Activated naive CD8-positive, alpha-beta T cell treated with anti-CD3 and anti-CD28 coated beads, Interleukin-2, amount 10 ng/mL, durations not matched to agents 7 days and 5 days (primary cell): ENCODE data around the gene GAPVD1. TPM values are rescaled to one million over a fixed set of nuclear protein-coding genes. Genes with fewer than 3 reads are reported as not detected.
A peak's percentile ranks its signal among the peaks of the same experiment; 100 is the strongest.

Source experiments
- ATAC-seq: fragments of 150-1000 bp; cut with Tn5 transposase; one replicate; pipeline ENCODE4 v1.10.0; 2021; ENCODE audit warnings: low read depth, moderate library complexity
- POLR2A ChIA-PET: fragments of 350-600 bp; sonication (Branson Sonifier 250); formaldehyde crosslinking; loops from one replicate; lab custom pipeline; 2021; ENCODE audit warnings: antibody characterized with exemption; lab: Charles Lee
- DNase-seq: peaks from one replicate; pipeline ENCODE4 v3.0.0; 2021
- H3K27ac Mint-ChIP-seq: one replicate; pipeline ENCODE4 v1.8.0; 2022; ENCODE audit warnings: mild to moderate bottlenecking, mixed read lengths
- H3K27me3 Mint-ChIP-seq: one replicate; pipeline ENCODE4 v1.8.0; 2022; ENCODE audit warnings: mild to moderate bottlenecking, moderate library complexity, mixed read lengths
- H3K36me3 Mint-ChIP-seq: one replicate; pipeline ENCODE4 v1.8.0; 2021; ENCODE audit warnings: mild to moderate bottlenecking, mixed read lengths
- H3K4me1 Mint-ChIP-seq: one replicate; pipeline ENCODE4 v1.8.0; 2021; ENCODE audit warnings: mixed read lengths
- H3K4me3 Mint-ChIP-seq: one replicate; pipeline ENCODE4 v1.8.0; 2022; ENCODE audit warnings: mild to moderate bottlenecking, moderate library complexity, mixed read lengths
- H3K9me3 Mint-ChIP-seq: one replicate; pipeline ENCODE4 v1.8.0; 2021; ENCODE audit warnings: mixed read lengths
- total RNA-seq, 2 experiments: library from RNA; stranded (reverse); gene quantifications; one replicate each; pipeline ENCODE4 v1.2.3, GENCODE V29; 2021

Gene GAPVD1
- total RNA-seq, 2 experiments from 2014 or later: 57.8 to 58.7 TPM

DNA sequence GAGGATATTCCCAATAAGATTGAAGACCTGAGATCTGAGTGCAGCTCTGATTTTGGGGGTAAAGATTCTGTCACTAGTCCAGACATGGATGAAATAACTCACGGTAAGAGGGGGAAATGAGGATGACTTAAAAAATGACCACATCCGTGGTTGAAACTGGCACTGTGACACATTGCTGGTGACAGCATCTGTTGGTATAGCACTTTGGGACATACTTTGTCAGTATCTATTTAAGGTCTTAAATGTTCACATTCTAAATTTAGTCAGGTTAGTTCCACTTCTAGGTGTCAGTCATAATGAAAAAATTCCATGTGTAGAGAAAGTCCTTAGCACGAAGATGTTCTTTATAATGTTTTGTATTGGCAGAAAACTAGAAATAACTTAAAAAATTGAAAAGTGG, 70.9 kb downstream of the GAPVD1 start:
- Mint-ChIP-seq H3K4me3 (no peak overlapping the region), H3K36me3 (peaks cover 34% of the 10 kb centered on the region), H3K9me3 (no peaks in the 10 kb centered on the region), H3K27me3 (no peaks in the 10 kb centered on the region), H3K27ac (no peak overlapping the region), H3K4me1 (peaks cover 11% of the 10 kb centered on the region)
- POLR2A ChIA-PET: no interaction called here
- ATAC-seq (peak; percentile 68), DNase-seq (no peak)

DNA sequence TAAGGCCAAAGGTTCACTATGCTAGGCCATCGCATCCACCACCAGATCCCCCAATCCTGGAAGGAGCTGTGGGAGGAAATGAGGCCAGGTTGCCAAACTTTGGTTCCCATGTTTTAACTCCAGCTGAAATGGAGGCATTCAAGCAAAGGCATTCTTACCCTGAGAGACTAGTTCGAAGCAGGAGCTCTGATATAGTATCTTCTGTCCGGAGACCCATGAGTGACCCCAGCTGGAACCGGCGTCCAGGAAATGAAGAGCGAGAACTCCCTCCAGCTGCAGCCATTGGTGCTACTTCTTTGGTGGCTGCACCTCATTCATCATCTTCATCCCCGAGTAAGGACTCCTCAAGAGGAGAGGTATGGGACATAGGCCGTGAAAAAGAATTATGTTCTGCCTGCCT, 75.6 kb downstream of the GAPVD1 start:
- H3K4me1 Mint-ChIP-seq: peaks cover 11% of the 10 kb centered on the region
- POLR2A ChIA-PET: no interaction called here
- no peak overlapping the region for H3K27ac Mint-ChIP-seq
- H3K36me3 Mint-ChIP-seq: peaks cover 35% of the 10 kb centered on the region
- no peaks in the 10 kb centered on the region for H3K9me3 Mint-ChIP-seq
- H3K27me3 Mint-ChIP-seq: no peaks in the 10 kb centered on the region
- no peak overlapping the region for H3K4me3 Mint-ChIP-seq
- DNase-seq (no peak), ATAC-seq (no peak)

DNA sequence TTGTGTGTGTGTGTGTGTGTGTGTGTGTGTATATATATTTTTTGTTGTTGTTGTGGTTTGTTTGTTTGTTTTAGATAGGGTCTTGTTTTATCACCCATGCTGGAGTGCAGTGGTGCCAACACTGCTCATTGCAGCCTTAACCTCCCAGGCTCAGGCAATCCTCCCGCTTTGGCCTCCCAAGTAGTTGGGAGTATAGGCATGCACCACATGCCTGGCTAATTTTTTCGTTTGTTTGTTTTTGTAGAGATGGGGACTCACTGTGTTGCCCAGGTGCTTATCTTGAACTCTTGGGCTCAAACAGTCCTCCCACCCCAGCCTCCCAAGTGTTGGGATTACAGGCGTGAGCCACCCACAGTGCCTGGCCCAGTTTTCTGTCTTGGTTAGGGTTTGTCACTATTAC, 77.3 kb downstream of the GAPVD1 start:
- no peaks in the 10 kb centered on the region for H3K9me3 Mint-ChIP-seq
- ATAC-seq (no peak), DNase-seq (no peak)
- H3K27ac Mint-ChIP-seq: no peak overlapping the region
- H3K36me3 Mint-ChIP-seq: peaks cover 30% of the 10 kb centered on the region
- POLR2A ChIA-PET: no interaction called here
- H3K4me1 Mint-ChIP-seq: peaks cover 8% of the 10 kb centered on the region
- H3K4me3 Mint-ChIP-seq: no peak overlapping the region
- no peaks in the 10 kb centered on the region for H3K27me3 Mint-ChIP-seq

DNA sequence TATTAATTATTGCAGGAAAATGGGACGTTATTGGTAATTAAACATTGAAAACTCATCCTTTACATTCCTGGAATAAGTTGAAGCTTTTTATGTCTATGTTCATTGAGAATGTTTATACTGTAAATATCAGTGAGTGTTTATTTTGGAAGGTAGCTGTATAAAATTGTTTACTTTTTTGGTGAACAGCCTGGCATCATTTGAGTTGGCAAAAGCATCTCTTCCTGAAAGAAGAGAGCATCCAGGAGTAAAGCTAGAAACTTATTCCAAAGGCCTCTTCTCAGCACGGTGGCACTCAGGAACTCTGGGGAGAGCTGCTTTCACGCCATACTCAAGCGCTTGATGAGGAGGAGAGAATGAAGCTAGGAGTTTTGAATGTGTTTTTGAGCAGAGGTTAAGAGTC, 79.9 kb downstream of the GAPVD1 start:
- Mint-ChIP-seq H3K9me3 (no peaks in the 10 kb centered on the region), H3K27ac (no peak overlapping the region), H3K4me3 (no peak overlapping the region), H3K4me1 (peaks cover 8% of the 10 kb centered on the region), H3K36me3 (peaks cover 29% of the 10 kb centered on the region), H3K27me3 (no peaks in the 10 kb centered on the region)
- ATAC-seq (no peak), DNase-seq (no peak)
- POLR2A ChIA-PET: no interaction called here

DNA sequence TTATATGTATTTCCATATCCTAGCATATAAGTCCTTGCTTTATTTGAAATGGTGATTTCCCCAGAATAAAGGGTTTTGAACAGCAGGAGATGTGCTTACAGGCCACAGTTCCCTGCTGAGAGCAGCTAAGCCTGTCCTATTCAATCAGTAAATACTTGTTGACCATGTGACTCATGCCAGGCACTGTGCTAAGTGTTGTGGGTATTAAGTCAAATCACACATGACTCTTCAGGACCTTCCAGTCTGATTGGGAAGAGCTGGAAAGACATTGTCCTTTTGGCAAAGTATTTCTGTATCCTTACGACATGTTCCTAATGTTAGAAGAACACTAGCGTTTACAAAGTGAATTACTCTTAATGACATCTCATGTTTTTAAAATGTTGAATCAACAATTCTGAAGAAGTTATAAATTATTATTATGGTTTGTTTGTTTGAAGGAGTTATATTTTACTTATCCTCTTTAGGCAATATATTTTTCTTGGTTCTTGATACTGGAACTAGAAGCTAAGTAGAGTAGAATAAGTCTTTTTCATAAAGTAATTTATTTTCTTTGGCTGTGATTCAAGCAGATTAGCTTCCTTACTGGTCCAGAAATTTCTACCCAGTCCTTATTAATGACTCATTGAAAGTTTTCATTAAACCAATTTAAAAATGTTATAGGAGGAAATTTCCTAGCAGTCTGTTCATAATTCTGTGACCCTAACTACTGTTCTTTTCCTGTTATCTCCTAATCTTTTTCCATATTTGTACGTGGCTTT, 82.1 kb downstream of the GAPVD1 start:
- H3K27ac Mint-ChIP-seq: no peak overlapping the region
- POLR2A ChIA-PET: no interaction called here
- H3K36me3 Mint-ChIP-seq: peaks cover 33% of the 10 kb centered on the region

DNA sequence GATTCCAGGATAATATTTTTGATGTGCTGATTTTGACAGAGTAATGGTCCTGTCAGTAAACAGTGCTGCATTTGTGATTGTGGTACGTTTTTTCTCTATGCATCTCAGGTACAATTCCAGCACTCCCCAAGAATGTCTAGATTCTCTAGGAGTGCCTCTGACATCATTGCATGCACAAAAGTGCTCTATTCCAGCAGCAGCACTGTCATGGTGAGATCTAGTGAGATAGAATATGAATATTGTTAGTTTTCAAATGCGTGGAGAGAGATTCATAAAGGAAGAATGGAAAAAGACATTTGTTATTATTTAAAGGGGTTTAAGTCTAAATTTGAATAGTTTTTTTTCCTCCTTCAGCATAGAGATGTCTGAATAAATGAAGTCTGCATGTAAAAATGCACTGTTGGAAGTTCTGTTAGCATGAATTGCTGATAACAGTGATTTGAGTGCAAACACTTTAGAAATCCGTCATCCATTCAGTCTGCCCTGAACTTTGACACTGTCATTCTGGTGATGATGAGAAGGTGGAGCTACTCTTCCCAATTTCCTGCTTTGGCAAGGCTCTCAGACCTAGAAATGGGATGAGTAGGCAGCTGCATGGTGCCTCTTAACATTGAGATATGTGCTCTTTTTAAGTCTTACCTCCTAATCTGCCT, 84.6 kb downstream of the GAPVD1 start:
- ATAC-seq (no peak), DNase-seq (no peak)
- H3K4me3 Mint-ChIP-seq: no peak overlapping the region
- peaks cover 4% of the 10 kb centered on the region for H3K9me3 Mint-ChIP-seq
- peaks cover 48% of the 10 kb centered on the region for H3K36me3 Mint-ChIP-seq
- H3K4me1 Mint-ChIP-seq: peaks cover 6% of the 10 kb centered on the region
- no peaks in the 10 kb centered on the region for H3K27me3 Mint-ChIP-seq
- POLR2A ChIA-PET: no interaction called here
- H3K27ac Mint-ChIP-seq: no peak overlapping the region

More for the DNA sequence above, 82.1 kb downstream of the GAPVD1 start:
- DNase-seq (no peak), ATAC-seq (no peak)
- no peaks in the 10 kb centered on the region for H3K9me3 Mint-ChIP-seq
- H3K4me1 Mint-ChIP-seq: peaks cover 6% of the 10 kb centered on the region
- no peak overlapping the region for H3K4me3 Mint-ChIP-seq
- H3K27me3 Mint-ChIP-seq: no peaks in the 10 kb centered on the region

DNA sequence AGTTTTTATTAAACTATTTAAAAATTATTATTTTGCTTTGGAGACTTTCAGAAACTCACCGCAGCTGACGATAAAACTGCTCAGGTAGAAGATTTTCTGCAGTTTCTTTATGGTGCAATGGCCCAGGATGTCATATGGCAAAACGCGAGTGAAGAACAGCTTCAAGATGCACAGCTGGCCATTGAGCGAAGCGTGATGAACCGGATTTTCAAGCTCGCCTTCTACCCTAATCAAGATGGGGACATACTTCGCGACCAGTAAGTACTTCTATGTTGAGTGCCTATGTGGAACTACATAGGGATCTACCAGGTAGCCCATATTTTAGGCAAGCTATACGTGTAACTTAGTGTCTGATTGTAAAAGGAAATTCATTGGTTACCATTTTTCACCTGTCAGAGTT, 94.0 kb downstream of the GAPVD1 start:
- H3K4me1 Mint-ChIP-seq: no peaks in the 10 kb centered on the region
- H3K36me3 Mint-ChIP-seq: peaks cover 40% of the 10 kb centered on the region
- H3K27me3 Mint-ChIP-seq: no peaks in the 10 kb centered on the region
- no peak overlapping the region for H3K4me3 Mint-ChIP-seq
- no peak overlapping the region for H3K27ac Mint-ChIP-seq
- peaks cover 5% of the 10 kb centered on the region for H3K9me3 Mint-ChIP-seq
- POLR2A ChIA-PET: no interaction called here
- ATAC-seq (no peak), DNase-seq (no peak)

DNA sequence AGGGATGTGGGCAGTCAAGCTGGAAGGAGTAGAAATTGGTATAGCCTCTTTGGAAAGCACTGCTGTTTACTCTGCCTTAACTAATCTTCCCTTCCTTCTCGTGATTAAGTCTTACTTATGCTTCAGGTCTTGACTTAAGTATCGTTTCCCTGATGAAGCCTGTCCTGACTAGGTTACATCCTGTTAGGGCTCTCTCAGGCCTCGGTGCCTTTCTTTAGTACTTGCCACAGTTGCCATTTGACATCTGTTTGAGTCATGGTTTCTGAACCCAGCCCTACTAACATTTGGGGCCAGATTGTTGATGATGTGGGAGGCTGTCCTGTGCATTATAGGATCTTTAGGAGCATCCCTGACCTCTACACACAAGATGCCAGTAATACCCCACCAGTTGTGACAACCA, 94.4 kb downstream of the GAPVD1 start:
- no peak for ATAC-seq

GRCh38 chr9:125359011-125359410, 97.4 kb downstream of the GAPVD1 start:
- no peak for DNase-seq
- Mint-ChIP-seq H3K4me3 (no peak overlapping the region), H3K36me3 (peaks cover 25% of the 10 kb centered on the region), H3K4me1 (peaks cover 7% of the 10 kb centered on the region), H3K9me3 (no peaks in the 10 kb centered on the region), H3K27me3 (no peaks in the 10 kb centered on the region), H3K27ac (no peak overlapping the region)
- ATAC-seq: no peak
- POLR2A ChIA-PET: no interaction called here

More for the DNA sequence above, 94.4 kb downstream of the GAPVD1 start:
- DNase-seq: no peak
- POLR2A ChIA-PET: no interaction called here
- H3K4me3 Mint-ChIP-seq: no peak overlapping the region
- peaks cover 3% of the 10 kb centered on the region for H3K9me3 Mint-ChIP-seq
- H3K27ac Mint-ChIP-seq: no peak overlapping the region
- peaks cover 36% of the 10 kb centered on the region for H3K36me3 Mint-ChIP-seq
- H3K4me1 Mint-ChIP-seq: no peaks in the 10 kb centered on the region
- no peaks in the 10 kb centered on the region for H3K27me3 Mint-ChIP-seq

DNA sequence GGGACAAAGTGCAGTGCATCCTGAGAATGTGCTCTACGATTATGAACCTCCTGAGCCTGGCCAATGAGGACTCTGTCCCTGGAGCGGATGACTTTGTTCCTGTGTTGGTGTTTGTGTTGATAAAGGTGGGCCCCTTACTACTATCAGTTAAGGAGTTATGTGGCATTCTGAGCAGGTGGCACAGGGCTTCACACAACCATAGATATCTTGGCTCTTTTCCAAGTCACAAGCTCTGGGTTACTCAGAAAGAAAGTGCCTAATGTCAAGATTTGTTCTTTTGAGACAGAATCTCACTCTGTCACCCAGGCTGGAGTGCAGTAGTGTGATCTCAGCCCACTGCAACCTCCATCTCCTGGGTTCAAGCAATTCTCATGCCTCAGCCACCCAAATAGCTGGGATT, 99.0 kb downstream of the GAPVD1 start:
- H3K4me3 Mint-ChIP-seq: no peak overlapping the region
- POLR2A ChIA-PET: interaction anchor here (1.2 to 3.3 kb wide), 2 partner anchors 120 to 162 kb away, joined by 3 to 10 read pairs; partner anchors contain the start of gene HSPA5
- H3K27me3 Mint-ChIP-seq: no peaks in the 10 kb centered on the region
- H3K4me1 Mint-ChIP-seq: peaks cover 7% of the 10 kb centered on the region
- no peaks in the 10 kb centered on the region for H3K9me3 Mint-ChIP-seq
- H3K27ac Mint-ChIP-seq: no peak overlapping the region
- no peak for ATAC-seq
- no peak for DNase-seq
- H3K36me3 Mint-ChIP-seq: peaks cover 28% of the 10 kb centered on the region

- peak overlapping the region; percentile 21 for H3K27ac Mint-ChIP-seq
- peak; percentile 74 for ATAC-seq
- no peak overlapping the region for H3K4me3 Mint-ChIP-seq
- H3K27me3 Mint-ChIP-seq: no peaks in the 10 kb centered on the region
- no peaks in the 10 kb centered on the region for H3K9me3 Mint-ChIP-seq
- peaks cover 7% of the 10 kb centered on the region for H3K4me1 Mint-ChIP-seq
- peaks cover 20% of the 10 kb centered on the region for H3K36me3 Mint-ChIP-seq
- DNase-seq: no peak
- POLR2A ChIA-PET: interaction anchor here (3.3 kb wide), 1 partner anchor 121 kb away, joined by 10 read pairs; the partner anchor contains the start of gene HSPA5
These were observed 100.4 kb downstream of the GAPVD1 start for GRCh38 chr9:125361837-125362531.

GRCh38 chr9:125366676-125367075, 105.0 kb downstream of the GAPVD1 start:
- DNase-seq (no peak), ATAC-seq (no peak)
- POLR2A ChIA-PET: no interaction called here
- Mint-ChIP-seq H3K27ac (no peak overlapping the region), H3K4me3 (no peak overlapping the region), H3K9me3 (no peaks in the 10 kb centered on the region), H3K4me1 (peaks cover 5% of the 10 kb centered on the region), H3K27me3 (no peaks in the 10 kb centered on the region), H3K36me3 (peaks cover 11% of the 10 kb centered on the region)

GRCh38 chr9:125370786-125371185, 109.2 kb downstream of the GAPVD1 start:
- ATAC-seq: no peak
- Mint-ChIP-seq H3K27ac (no peak overlapping the region), H3K4me1 (peaks cover 2% of the 10 kb centered on the region), H3K9me3 (no peaks in the 10 kb centered on the region), H3K27me3 (peaks cover 4% of the 10 kb centered on the region), H3K4me3 (no peak overlapping the region), H3K36me3 (peaks cover 2% of the 10 kb centered on the region)
- no peak for DNase-seq
- POLR2A ChIA-PET: no interaction called here
